H9 (cell line): ENCODE data around the gene IL6ST. TPM values are rescaled to one million over a fixed set of nuclear protein-coding genes. Genes with fewer than 3 reads are reported as not detected.

Experiments used
- DNase-seq: peaks from one replicate; pipeline ENCODE4 v3.0.0-alpha.2; 2017
- H2AFZ ChIP-seq: one replicate; pipeline ENCODE4 v1.6.1; 2013; ENCODE audit warnings: mild to moderate bottlenecking, low read length, control low read depth, moderate library complexity
- H2AK5ac ChIP-seq: 2 replicates; pipeline ENCODE4 v1.6.1; 2013; ENCODE audit warnings: low read length, control low read depth, mixed read lengths; ENCODE audit not compliant: insufficient read length
- H2BK120ac ChIP-seq: one replicate; pipeline ENCODE4 v1.6.1; 2013; ENCODE audit warnings: low read depth, mild to moderate bottlenecking, low read length, control low read depth, inconsistent platforms; ENCODE audit not compliant: poor library complexity, severe bottlenecking
- H2BK12ac ChIP-seq: 2 replicates; pipeline ENCODE4 v1.6.1; 2013; ENCODE audit warnings: low read length, control low read depth, mixed read lengths, low read depth; ENCODE audit not compliant: insufficient read length
- H2BK15ac ChIP-seq: 2 replicates; pipeline ENCODE4 v1.6.1; 2013; ENCODE audit warnings: low read depth, low read length, control low read depth
- H2BK20ac ChIP-seq: one replicate; pipeline ENCODE4 v1.6.1; 2013; ENCODE audit warnings: low read depth, mild to moderate bottlenecking, low read length, control low read depth, inconsistent platforms; ENCODE audit not compliant: poor library complexity, severe bottlenecking
- H2BK5ac ChIP-seq: 2 replicates; pipeline ENCODE4 v1.6.1; 2013; ENCODE audit warnings: low read length, control low read depth, mixed read lengths; ENCODE audit not compliant: insufficient read length
- H3K14ac ChIP-seq: 2 replicates; pipeline ENCODE4 v1.6.1; 2013; ENCODE audit warnings: low read length, control low read depth; ENCODE audit not compliant: insufficient read depth
- H3K18ac ChIP-seq: 2 replicates; pipeline ENCODE4 v1.6.1; 2013; ENCODE audit warnings: low read depth, mild to moderate bottlenecking, mixed read lengths, low read length, control low read depth; ENCODE audit not compliant: insufficient read length
- H3K23ac ChIP-seq: 2 replicates; pipeline ENCODE4 v1.6.1; 2013; ENCODE audit warnings: low read length, control low read depth, mixed read lengths, low read depth; ENCODE audit not compliant: insufficient read length
- H3K23me2 ChIP-seq: 2 replicates; pipeline ENCODE4 v1.6.1; 2013; ENCODE audit warnings: low read depth, mild to moderate bottlenecking, mixed read lengths, low read length, control low read depth; ENCODE audit not compliant: insufficient read length, poor library complexity, severe bottlenecking
- H3K27ac ChIP-seq: 2 replicates; pipeline ENCODE4 v1.5.1; 2013; ENCODE audit warnings: low read length, control low read depth, mixed read lengths, low read depth; ENCODE audit not compliant: insufficient read length
- H3K27me3 ChIP-seq: 2 replicates; pipeline ENCODE4 v1.6.1; 2013; ENCODE audit warnings: low read length, control low read depth, inconsistent platforms; ENCODE audit not compliant: insufficient read depth
- H3K4ac ChIP-seq: 2 replicates; pipeline ENCODE4 v1.6.1; 2013; ENCODE audit warnings: low read depth, mild to moderate bottlenecking, control low read depth, inconsistent platforms, low read length, moderate library complexity
- H3K4me1 ChIP-seq: 2 replicates; pipeline ENCODE4 v1.6.1; 2013; ENCODE audit warnings: low read length, control low read depth, inconsistent platforms; ENCODE audit not compliant: insufficient read depth
- H3K4me2 ChIP-seq: 2 replicates; pipeline ENCODE4 v1.6.1; 2013; ENCODE audit warnings: low read length, control low read depth, mixed read lengths; ENCODE audit not compliant: insufficient read length, insufficient read depth
- H3K56ac ChIP-seq: 2 replicates; pipeline ENCODE4 v1.6.1; 2013; ENCODE audit warnings: low read depth, mild to moderate bottlenecking, mixed read lengths, low read length, control low read depth; ENCODE audit not compliant: insufficient read length
- H3K79me1 ChIP-seq: 2 replicates; pipeline ENCODE4 v1.6.1; 2013; ENCODE audit warnings: low read depth, mild to moderate bottlenecking, moderate library complexity, low read length, control low read depth, inconsistent platforms; ENCODE audit not compliant: insufficient read depth, poor library complexity, severe bottlenecking
- H3K79me2 ChIP-seq: 2 replicates; pipeline ENCODE4 v1.6.1; 2013; ENCODE audit warnings: low read length, control low read depth, inconsistent platforms; ENCODE audit not compliant: insufficient read depth
- H3K9ac ChIP-seq: 2 replicates; pipeline ENCODE4 v1.6.1; 2013; ENCODE audit warnings: low read length, control low read depth, mixed read lengths; ENCODE audit not compliant: insufficient read length; ENCODE audit errors: extremely low read depth
- H3K9me3 ChIP-seq: one replicate; pipeline ENCODE4 v1.6.1; 2013; ENCODE audit warnings: low read depth, low read length, inconsistent platforms; ENCODE audit not compliant: control insufficient read depth
- H3T11ph ChIP-seq: one replicate; pipeline ENCODE4 v1.6.1; 2013; ENCODE audit warnings: mild to moderate bottlenecking, low read length, control low read depth, inconsistent platforms
- H4K20me1 ChIP-seq: one replicate; pipeline ENCODE4 v1.6.1; 2013; ENCODE audit not compliant: control insufficient read depth, insufficient read length, insufficient read depth
- H4K5ac ChIP-seq: 2 replicates; pipeline ENCODE4 v1.6.1; 2013; ENCODE audit warnings: low read depth, mild to moderate bottlenecking, mixed read lengths, low read length, control low read depth; ENCODE audit not compliant: insufficient read length
- H4K8ac ChIP-seq: replicated peaks from 2 replicates; pipeline ENCODE4 v1.6.1; 2013; ENCODE audit warnings: low read length, control low read depth, mixed read lengths, low read depth; ENCODE audit not compliant: insufficient read length
- H4K91ac ChIP-seq: 2 replicates; pipeline ENCODE4 v1.6.1; 2013; ENCODE audit warnings: low read depth, mild to moderate bottlenecking, moderate library complexity, mixed read lengths, low read length, control low read depth; ENCODE audit not compliant: insufficient read length
- H3K27ac Mint-ChIP-seq, 3 experiments: 2 replicates in 2 of 3; 3 replicates in 1 of 3; pipeline ENCODE4 v1.8.0; 2020 to 2021; ENCODE audit warnings: mixed read lengths in 3 of 3, mild to moderate bottlenecking in 1 of 3, moderate library complexity in 1 of 3
- H3K27me3 Mint-ChIP-seq: 2 replicates; pipeline ENCODE4 v1.8.0; 2021; ENCODE audit warnings: low read depth, mild to moderate bottlenecking, moderate library complexity, mixed read lengths
- H3K36me3 Mint-ChIP-seq, 3 experiments: 2 replicates in 2 of 3; 3 replicates in 1 of 3; pipeline ENCODE4 v1.8.0; 2020 to 2021; ENCODE audit warnings: low read depth in 3 of 3, mixed read lengths in 3 of 3; ENCODE audit not compliant: insufficient read depth in 1 of 3
- H3K4me1 Mint-ChIP-seq, 2 experiments: 2 replicates each; pipeline ENCODE4 v1.8.0; 2020; ENCODE audit warnings: mixed read lengths in 2 of 2
- H3K4me3 Mint-ChIP-seq, 2 experiments: 2 replicates in 1 of 2; 3 replicates in 1 of 2; pipeline ENCODE4 v1.8.0; 2020 to 2021; ENCODE audit warnings: mild to moderate bottlenecking in 2 of 2, mixed read lengths in 2 of 2, moderate library complexity in 1 of 2
- H3K9me3 Mint-ChIP-seq, 2 experiments: 2 replicates in 1 of 2; 3 replicates in 1 of 2; pipeline ENCODE4 v1.8.0; 2020; ENCODE audit warnings: mild to moderate bottlenecking in 2 of 2, mixed read lengths in 2 of 2, moderate library complexity in 1 of 2
- WGBS: extraction: QIAGEN DNeasy Blood & Tissue Kit; methylation state at CpG from one replicate; pipeline ENCODE4 v1.1.7; 2013; ENCODE audit warnings: missing lambda C conversion rate, low lambda C conversion rate, mixed read lengths; ENCODE audit not compliant: insufficient read length; ENCODE audit errors: extremely low coverage; 5-methylcytosine and 5-hydroxymethylcytosine counted together
- total RNA-seq: library from RNA; stranded (reverse); gene quantifications from 2 replicates; pipeline ENCODE4 v1.2.1, GENCODE V29; 2021
- TF ChIP-seq, protein P1 (sequence below): fragments of 200-600 bp; sonication (generic); conservative IDR thresholded peaks from 3 replicates; pipeline ENCODE4 v1.8.0; 2021; ENCODE audit warnings: antibody characterized with exemption, mild to moderate bottlenecking

Gene IL6ST
- total RNA-seq, 1 experiment from 2014 or later = 11.1 TPM

DNA sequence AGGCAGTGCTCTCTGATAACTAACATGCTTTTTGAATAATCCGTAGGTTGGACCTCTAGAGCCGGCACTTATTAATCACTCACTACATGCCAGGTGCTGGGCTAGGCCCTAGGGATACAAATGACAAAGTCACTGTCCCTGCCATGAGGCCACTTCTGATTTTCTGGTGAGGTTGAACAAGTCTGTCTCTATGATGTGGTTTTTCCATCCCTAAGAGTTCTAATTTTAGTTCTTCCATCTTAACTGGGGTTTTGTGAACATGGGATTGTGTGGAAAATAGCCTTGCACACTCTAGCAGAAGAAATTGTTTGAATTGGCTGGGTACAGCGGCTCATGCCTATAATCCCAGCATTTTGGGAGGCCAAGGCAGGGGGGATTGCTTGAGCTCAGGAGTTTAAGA, 79.0 kb downstream of the IL6ST start:
- H3K36me3 Mint-ChIP-seq = no peaks in the 10 kb centered on the region
- WGBS = no CpG with 5 or more reads among the region's 3 CpGs
- no peaks in the 10 kb centered on the region for H3K27me3 Mint-ChIP-seq

More for the DNA sequence above, 79.0 kb downstream of the IL6ST start:
- Histone ChIP-seq H3K9ac (no peak overlapping the region), H2BK15ac (no peak overlapping the region), H3K18ac (no peak overlapping the region), H3K27ac (no peak overlapping the region), H4K5ac (no peak overlapping the region), H3K4me2 (no peak overlapping the region), H2AK5ac (no peak overlapping the region), H3K56ac (no peak overlapping the region), H2BK20ac (no peak overlapping the region), H2BK5ac (no peak overlapping the region), H3T11ph (no peak overlapping the region), H2AFZ (no peak overlapping the region), H3K23ac (no peak overlapping the region), H3K23me2 (no peaks in the 10 kb centered on the region), H4K8ac (no peak overlapping the region), H3K27me3 (no peaks in the 10 kb centered on the region), H3K4me1 (no peaks in the 10 kb centered on the region), H3K14ac (no peak overlapping the region), H2BK120ac (no peak overlapping the region), H4K91ac (no peak overlapping the region), H3K79me2 (no peaks in the 10 kb centered on the region), H3K9me3 (no peaks in the 10 kb centered on the region), H3K4ac (no peak overlapping the region), H2BK12ac (no peak overlapping the region), H4K20me1 (no peaks in the 10 kb centered on the region), H3K79me1 (no peaks in the 10 kb centered on the region)
- no peak overlapping the region for H3K4me3 Mint-ChIP-seq
- TF ChIP-seq, protein P1, sequence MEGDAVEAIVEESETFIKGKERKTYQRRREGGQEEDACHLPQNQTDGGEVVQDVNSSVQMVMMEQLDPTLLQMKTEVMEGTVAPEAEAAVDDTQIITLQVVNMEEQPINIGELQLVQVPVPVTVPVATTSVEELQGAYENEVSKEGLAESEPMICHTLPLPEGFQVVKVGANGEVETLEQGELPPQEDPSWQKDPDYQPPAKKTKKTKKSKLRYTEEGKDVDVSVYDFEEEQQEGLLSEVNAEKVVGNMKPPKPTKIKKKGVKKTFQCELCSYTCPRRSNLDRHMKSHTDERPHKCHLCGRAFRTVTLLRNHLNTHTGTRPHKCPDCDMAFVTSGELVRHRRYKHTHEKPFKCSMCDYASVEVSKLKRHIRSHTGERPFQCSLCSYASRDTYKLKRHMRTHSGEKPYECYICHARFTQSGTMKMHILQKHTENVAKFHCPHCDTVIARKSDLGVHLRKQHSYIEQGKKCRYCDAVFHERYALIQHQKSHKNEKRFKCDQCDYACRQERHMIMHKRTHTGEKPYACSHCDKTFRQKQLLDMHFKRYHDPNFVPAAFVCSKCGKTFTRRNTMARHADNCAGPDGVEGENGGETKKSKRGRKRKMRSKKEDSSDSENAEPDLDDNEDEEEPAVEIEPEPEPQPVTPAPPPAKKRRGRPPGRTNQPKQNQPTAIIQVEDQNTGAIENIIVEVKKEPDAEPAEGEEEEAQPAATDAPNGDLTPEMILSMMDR = no peak
- no peaks in the 10 kb centered on the region for H3K4me1 Mint-ChIP-seq
- H3K27ac Mint-ChIP-seq = no peak overlapping the region
- no peaks in the 10 kb centered on the region for H3K9me3 Mint-ChIP-seq
- no peak for DNase-seq
